Sigmoid colon (tissue), 4 donors: ENCODE data around the gene ZNF460.

Experiments
- POLR2A ChIP-seq, 2 donors: fragments of 450-650 bp; IDR thresholded peaks; one replicate each; pipeline ENCODE4 v1.6.1; 2016; ENCODE audit warnings: antibody characterized with exemption in 2 of 2, mild to moderate bottlenecking in 2 of 2, moderate library complexity in 2 of 2
- POLR2AphosphoS5 ChIP-seq, 4 donors: sonication (generic); formaldehyde crosslinking; IDR thresholded peaks; one replicate each; pipeline ENCODE4 v1.6.1; 2017; ENCODE audit warnings: antibody characterized with exemption in 4 of 4
- TF ChIP-seq, protein P1 (sequence below), 4 experiments: fragments of 450-650 bp in 3 of 4; fragments of 200-600 bp in 1 of 4; IDR thresholded peaks; one replicate each; pipeline ENCODE4 v1.5.1; 2016 to 2019; ENCODE audit warnings: antibody characterized with exemption in 4 of 4, mild to moderate bottlenecking in 3 of 4, moderate library complexity in 2 of 4

DNA sequence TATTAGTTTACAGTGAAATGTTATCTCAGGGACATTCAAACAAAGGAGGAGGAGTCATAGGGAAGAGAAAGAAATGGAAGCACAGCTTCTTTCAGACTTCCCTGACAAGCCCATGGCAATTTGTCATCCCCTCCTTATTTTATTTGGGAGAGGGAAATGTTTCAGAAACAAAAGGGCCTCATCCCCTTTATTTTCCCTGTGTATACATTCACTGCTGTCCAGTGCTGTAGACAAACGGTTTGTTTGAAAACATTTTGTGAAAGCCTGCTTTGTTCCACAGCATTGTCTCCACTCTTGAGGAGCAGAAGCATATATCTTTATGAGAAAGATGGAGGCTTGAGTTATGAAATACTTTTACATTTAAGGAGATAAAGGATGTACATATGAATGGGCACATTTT is 12.3 kb downstream of the ZNF460 start:
- TF ChIP-seq POLR2AphosphoS5 (IDR thresholded peaks at IDR 0.05), result no peak
- TF ChIP-seq, protein P1, sequence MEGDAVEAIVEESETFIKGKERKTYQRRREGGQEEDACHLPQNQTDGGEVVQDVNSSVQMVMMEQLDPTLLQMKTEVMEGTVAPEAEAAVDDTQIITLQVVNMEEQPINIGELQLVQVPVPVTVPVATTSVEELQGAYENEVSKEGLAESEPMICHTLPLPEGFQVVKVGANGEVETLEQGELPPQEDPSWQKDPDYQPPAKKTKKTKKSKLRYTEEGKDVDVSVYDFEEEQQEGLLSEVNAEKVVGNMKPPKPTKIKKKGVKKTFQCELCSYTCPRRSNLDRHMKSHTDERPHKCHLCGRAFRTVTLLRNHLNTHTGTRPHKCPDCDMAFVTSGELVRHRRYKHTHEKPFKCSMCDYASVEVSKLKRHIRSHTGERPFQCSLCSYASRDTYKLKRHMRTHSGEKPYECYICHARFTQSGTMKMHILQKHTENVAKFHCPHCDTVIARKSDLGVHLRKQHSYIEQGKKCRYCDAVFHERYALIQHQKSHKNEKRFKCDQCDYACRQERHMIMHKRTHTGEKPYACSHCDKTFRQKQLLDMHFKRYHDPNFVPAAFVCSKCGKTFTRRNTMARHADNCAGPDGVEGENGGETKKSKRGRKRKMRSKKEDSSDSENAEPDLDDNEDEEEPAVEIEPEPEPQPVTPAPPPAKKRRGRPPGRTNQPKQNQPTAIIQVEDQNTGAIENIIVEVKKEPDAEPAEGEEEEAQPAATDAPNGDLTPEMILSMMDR (IDR thresholded peaks at IDR 0.05), result no peak
- TF ChIP-seq POLR2A (IDR thresholded peaks at IDR 0.05), result no peak
